Measurements from ENCODE around the gene IRAK1.
"Not testable (repeated sequence)": the region's sequence is repeated elsewhere in the genome, so short reads cannot be mapped to it uniquely, and the experiment has no call there.

Gene IRAK1

DNA sequence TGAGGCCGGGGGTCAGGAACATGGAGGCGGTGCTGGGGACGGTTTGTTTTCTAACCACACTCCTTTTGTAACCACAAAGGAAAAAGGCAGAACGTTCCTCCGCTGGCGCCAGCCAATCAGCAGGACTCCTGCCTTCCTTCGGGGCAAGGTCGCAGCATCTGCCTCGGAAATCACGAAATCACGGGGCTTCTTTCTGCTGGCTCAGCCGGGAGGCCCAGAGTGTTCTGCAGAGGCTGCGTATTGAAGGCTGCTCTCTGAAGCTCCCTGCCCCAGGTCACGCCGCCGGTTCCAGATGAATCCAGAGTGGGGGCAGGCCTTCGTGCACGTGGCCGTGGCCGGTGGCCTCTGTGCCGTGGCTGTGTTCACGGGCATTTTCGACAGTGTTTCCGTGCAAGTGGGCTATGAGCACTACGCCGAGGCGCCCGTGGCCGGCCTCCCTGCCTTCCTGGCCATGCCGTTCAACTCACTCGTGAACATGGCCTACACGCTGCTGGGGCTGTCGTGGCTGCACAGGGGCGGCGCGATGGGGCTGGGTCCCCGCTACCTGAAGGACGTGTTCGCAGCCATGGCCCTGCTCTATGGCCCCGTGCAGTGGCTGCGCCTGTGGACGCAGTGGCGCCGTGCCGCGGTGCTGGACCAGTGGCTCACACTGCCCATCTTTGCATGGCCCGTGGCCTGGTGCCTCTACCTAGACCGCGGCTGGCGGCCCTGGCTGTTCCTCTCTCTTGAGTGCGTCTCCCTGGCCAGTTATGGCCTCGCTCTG is 37.8 kb downstream of the IRAK1 start:
- Histone ChIP-seq H3K36me3 (replicated peaks; ENCODE audit: insufficient read depth, low read length) (no peaks in the 10 kb centered on the region), H4K20me1 (ENCODE audit: insufficient read depth, low read length) (no peaks in the 10 kb centered on the region), H3K9me2 (replicated peaks; ENCODE audit: insufficient read depth, low read length) (no peaks in the 10 kb centered on the region), H3K4me2 (ENCODE audit: low read depth, low read length) (peak overlapping the region; percentile 26; the same call in 1 of the 2 replicates), H3K4me1 (ENCODE audit: low read length) (peaks cover 39% of the 10 kb centered on the region), H3K79me2 (ENCODE audit: low read length) (no peaks in the 10 kb centered on the region), H3K27me3 (replicated peaks; ENCODE audit: insufficient read depth, low read length) (no peaks in the 10 kb centered on the region), H2AFZ (ENCODE audit: low read length) (no peak overlapping the region), H3K4me3 (ENCODE audit: low read length) (no peak overlapping the region), H3F3A (ENCODE audit: insufficient read depth, low read length) (peaks cover 26% of the 10 kb centered on the region), H3K27ac (ENCODE audit: low read length) (peak overlapping the region; percentile 81), H3K9ac (ENCODE audit: low read length) (no peak overlapping the region), H3K9me3 (replicated peaks; ENCODE audit: insufficient read depth, low read length) (no peaks in the 10 kb centered on the region)
- TF ChIP-seq EZH2 (optimal IDR thresholded peaks at IDR 0.05; ENCODE audit: low read depth, low read length) (no peak), EZH2phosphoT487 (IDR thresholded peaks at IDR 0.05; ENCODE audit: low read length) (no peak)
- TF ChIP-seq, protein P1, sequence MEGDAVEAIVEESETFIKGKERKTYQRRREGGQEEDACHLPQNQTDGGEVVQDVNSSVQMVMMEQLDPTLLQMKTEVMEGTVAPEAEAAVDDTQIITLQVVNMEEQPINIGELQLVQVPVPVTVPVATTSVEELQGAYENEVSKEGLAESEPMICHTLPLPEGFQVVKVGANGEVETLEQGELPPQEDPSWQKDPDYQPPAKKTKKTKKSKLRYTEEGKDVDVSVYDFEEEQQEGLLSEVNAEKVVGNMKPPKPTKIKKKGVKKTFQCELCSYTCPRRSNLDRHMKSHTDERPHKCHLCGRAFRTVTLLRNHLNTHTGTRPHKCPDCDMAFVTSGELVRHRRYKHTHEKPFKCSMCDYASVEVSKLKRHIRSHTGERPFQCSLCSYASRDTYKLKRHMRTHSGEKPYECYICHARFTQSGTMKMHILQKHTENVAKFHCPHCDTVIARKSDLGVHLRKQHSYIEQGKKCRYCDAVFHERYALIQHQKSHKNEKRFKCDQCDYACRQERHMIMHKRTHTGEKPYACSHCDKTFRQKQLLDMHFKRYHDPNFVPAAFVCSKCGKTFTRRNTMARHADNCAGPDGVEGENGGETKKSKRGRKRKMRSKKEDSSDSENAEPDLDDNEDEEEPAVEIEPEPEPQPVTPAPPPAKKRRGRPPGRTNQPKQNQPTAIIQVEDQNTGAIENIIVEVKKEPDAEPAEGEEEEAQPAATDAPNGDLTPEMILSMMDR (IDR thresholded peaks at IDR 0.05; ENCODE audit: low read length): no peak
- peak; percentile 84 for DNase-seq

DNA sequence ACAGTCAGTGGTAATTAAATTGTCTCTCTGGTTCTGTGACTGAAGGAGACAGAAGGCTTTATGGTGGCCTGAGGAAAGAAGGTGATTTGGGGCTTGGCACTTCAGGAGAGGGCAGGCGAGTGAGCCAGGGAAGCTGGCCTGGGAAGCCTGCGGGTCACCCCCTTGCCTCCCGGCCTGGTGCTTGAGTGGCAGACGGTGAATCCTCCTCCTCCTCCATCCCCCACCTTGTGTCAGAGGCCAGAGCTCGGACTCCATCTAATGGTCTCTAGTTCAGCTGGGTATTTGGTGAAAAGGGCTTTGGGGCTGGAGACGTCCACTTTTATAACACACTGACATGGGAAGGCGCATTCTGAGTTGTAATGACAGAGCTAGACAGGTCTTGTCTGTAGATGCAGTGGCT is 38.5 kb downstream of the IRAK1 start:
- Histone ChIP-seq H3K4me1 (ENCODE audit: low read length) (peaks cover 39% of the 10 kb centered on the region), H4K20me1 (ENCODE audit: insufficient read depth, low read length) (no peaks in the 10 kb centered on the region), H3K36me3 (replicated peaks; ENCODE audit: insufficient read depth, low read length) (no peaks in the 10 kb centered on the region), H3K9ac (ENCODE audit: low read length) (no peak overlapping the region), H3K4me3 (ENCODE audit: low read length) (no peak overlapping the region), H2AFZ (ENCODE audit: low read length) (no peak overlapping the region), H3K9me3 (replicated peaks; ENCODE audit: insufficient read depth, low read length) (no peaks in the 10 kb centered on the region), H3K9me2 (replicated peaks; ENCODE audit: insufficient read depth, low read length) (no peaks in the 10 kb centered on the region), H3K27ac (ENCODE audit: low read length) (peak overlapping the region; percentile 81), H3K79me2 (ENCODE audit: low read length) (no peaks in the 10 kb centered on the region), H3K27me3 (replicated peaks; ENCODE audit: insufficient read depth, low read length) (no peaks in the 10 kb centered on the region), H3K4me2 (ENCODE audit: low read depth, low read length) (peak overlapping the region; percentile 26), H3F3A (ENCODE audit: insufficient read depth, low read length) (peaks cover 26% of the 10 kb centered on the region)
- no peak for DNase-seq
- TF ChIP-seq EZH2 (optimal IDR thresholded peaks at IDR 0.05; ENCODE audit: low read depth, low read length) (no peak), EZH2phosphoT487 (IDR thresholded peaks at IDR 0.05; ENCODE audit: low read length) (no peak)
- TF ChIP-seq, protein P1 (IDR thresholded peaks at IDR 0.05; ENCODE audit: low read length): no peak

DNA sequence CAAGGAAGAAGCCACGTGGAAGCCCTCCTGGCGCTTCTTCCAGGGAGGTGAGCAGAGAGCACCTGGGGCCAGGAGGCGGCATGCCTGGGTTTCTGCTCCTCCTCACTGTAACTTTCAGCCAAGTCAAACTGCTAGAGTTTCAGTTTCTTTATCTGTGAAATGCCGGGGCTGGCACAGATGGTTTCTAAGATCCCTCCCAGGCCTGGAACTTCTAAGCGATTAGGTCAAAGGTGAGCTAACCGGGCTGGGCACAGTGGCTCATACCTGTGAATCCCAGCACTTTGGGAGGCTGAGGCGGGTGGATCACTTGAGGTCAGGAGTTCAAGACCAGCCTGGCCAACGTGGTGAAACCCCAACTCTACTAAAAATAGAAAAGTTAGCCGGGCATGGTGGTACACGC is 39.3 kb downstream of the IRAK1 start:
- peak; percentile 61 for DNase-seq
- H3K79me2 ChIP-seq (ENCODE audit: low read length); H3K9ac ChIP-seq (ENCODE audit: low read length); H3K9me2 ChIP-seq (replicated peaks; ENCODE audit: insufficient read depth, low read length); H3K9me3 ChIP-seq (replicated peaks; ENCODE audit: insufficient read depth, low read length); H2AFZ ChIP-seq (ENCODE audit: low read length); H4K20me1 ChIP-seq (ENCODE audit: insufficient read depth, low read length); H3K27me3 ChIP-seq (replicated peaks; ENCODE audit: insufficient read depth, low read length); H3K4me3 ChIP-seq (ENCODE audit: low read length); H3K36me3 ChIP-seq (replicated peaks; ENCODE audit: insufficient read depth, low read length): not testable (repeated sequence)
- peaks cover 26% of the 10 kb centered on the region for H3F3A ChIP-seq (ENCODE audit: insufficient read depth, low read length)
- H3K4me1 ChIP-seq (ENCODE audit: low read length): peaks cover 38% of the 10 kb centered on the region
- peak overlapping the region; percentile 81; the same call in 1 of the 2 replicates for H3K27ac ChIP-seq (ENCODE audit: low read length)
- peak overlapping the region; percentile 37; the same call in 1 of the 2 replicates for H3K4me2 ChIP-seq (ENCODE audit: low read depth, low read length)

DNA sequence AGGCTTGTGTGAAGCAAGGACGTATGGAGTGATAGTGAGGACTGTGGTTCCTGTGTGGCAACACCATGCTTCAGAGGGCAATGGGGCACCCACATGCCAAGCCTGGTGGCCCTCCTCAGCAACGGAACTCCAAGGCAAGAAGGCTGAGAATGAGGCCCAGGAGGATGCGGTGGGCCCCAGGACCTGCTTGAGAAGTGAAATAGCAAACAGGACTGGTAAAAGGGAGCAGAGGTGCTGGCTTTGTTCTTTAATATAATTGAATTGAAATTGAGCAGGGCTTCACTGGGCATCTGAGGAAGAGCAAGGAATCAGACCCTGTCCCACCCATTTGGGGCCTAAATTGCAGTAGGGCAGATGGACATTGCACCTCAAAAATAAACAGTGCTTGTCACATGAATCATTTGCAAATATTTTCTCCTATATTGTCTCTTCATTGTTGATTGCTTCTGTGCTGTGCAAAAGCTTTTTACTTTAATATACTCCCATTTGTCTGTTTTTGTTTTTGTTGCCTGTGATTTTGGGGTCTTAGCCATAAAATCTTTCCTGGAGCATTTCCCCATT is 44.9 kb downstream of the IRAK1 start:
- H3K36me3 ChIP-seq (replicated peaks; ENCODE audit: insufficient read depth, low read length): no peaks in the 10 kb centered on the region
- no peak for DNase-seq
- no peaks in the 10 kb centered on the region for H3K9me3 ChIP-seq (replicated peaks; ENCODE audit: insufficient read depth, low read length)
- TF ChIP-seq EZH2 (optimal IDR thresholded peaks at IDR 0.05; ENCODE audit: low read depth, low read length): no peak
- no peak for TF ChIP-seq EZH2phosphoT487 (IDR thresholded peaks at IDR 0.05; ENCODE audit: low read length)
- TF ChIP-seq, protein P1 (IDR thresholded peaks at IDR 0.05; ENCODE audit: low read length): no peak
- H3K4me1 ChIP-seq (ENCODE audit: low read length): peaks cover 5% of the 10 kb centered on the region; the same call in 1 of the 2 replicates
- no peak overlapping the region for H3K4me3 ChIP-seq (ENCODE audit: low read length)
- H3K79me2 ChIP-seq (ENCODE audit: low read length): peaks cover 27% of the 10 kb centered on the region
- no peaks in the 10 kb centered on the region for H3K9me2 ChIP-seq (replicated peaks; ENCODE audit: insufficient read depth, low read length)
- no peak overlapping the region for H3K4me2 ChIP-seq (ENCODE audit: low read depth, low read length)
- H3F3A ChIP-seq (ENCODE audit: insufficient read depth, low read length): peaks cover 19% of the 10 kb centered on the region; the same call in 1 of the 2 replicates
- H3K27me3 ChIP-seq (replicated peaks; ENCODE audit: insufficient read depth, low read length): no peaks in the 10 kb centered on the region
- H4K20me1 ChIP-seq (ENCODE audit: insufficient read depth, low read length): no peaks in the 10 kb centered on the region
- H3K27ac ChIP-seq (ENCODE audit: low read length): no peak overlapping the region
- no peak overlapping the region for H2AFZ ChIP-seq (ENCODE audit: low read length)
- H3K9ac ChIP-seq (ENCODE audit: low read length): no peak overlapping the region

Data from MM.1S (cell line).